Measurements from ENCODE around the gene ZNRF3.

Gene ZNRF3

DNA sequence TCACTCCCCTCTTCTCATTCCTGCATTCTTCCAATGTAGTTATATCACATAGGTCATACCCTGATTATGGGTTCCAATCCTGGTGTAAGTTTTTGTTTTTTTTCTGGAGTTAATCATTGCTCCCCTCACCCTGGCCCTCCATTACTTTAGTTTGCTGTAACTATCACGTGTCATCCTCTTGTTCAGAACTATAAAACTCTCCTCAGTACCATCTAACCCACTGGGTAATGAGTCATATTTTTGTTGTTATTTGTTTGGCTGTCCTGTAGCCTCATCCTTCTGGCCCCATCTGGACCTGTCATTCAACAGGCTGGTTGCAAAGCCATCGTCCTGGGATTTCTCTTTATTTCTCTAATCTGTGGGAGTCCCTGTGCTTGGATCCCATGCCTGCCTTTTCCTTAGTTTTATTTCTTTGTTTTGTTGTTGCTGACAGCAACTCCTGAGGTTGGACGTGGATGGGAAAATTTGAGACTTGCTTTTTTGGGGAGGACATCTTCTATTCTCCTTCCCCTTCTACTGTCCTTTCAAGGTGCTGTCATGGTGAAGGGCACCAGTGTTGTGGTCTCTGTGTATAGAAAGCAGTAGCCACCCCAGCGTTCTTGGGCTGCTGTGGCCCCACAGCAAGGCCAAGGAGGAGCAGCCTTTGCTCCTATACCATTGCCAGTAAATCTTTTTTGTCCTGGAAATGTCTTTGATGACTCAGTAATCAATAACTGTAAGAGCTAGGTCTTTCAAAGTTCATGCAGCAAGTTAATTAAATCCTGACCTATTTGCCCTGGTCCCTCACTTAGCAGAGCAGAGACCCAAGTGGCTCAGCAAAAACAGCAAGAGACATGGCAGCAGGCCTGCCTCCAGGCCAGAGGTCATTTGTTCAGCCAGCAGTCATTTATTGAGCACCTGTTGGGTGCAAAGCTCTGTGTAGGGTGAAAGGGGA is 95.8 kb downstream of the ZNRF3 start:
- TF ChIP-seq, protein P1, sequence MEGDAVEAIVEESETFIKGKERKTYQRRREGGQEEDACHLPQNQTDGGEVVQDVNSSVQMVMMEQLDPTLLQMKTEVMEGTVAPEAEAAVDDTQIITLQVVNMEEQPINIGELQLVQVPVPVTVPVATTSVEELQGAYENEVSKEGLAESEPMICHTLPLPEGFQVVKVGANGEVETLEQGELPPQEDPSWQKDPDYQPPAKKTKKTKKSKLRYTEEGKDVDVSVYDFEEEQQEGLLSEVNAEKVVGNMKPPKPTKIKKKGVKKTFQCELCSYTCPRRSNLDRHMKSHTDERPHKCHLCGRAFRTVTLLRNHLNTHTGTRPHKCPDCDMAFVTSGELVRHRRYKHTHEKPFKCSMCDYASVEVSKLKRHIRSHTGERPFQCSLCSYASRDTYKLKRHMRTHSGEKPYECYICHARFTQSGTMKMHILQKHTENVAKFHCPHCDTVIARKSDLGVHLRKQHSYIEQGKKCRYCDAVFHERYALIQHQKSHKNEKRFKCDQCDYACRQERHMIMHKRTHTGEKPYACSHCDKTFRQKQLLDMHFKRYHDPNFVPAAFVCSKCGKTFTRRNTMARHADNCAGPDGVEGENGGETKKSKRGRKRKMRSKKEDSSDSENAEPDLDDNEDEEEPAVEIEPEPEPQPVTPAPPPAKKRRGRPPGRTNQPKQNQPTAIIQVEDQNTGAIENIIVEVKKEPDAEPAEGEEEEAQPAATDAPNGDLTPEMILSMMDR (conservative IDR thresholded peaks at IDR 0.05; ENCODE audit: low read depth, low read length): no peak
- DNase-seq (ENCODE audit: low read depth): no peak
- H3K4me3 ChIP-seq (ENCODE audit: low read length): no peak overlapping the region

DNA sequence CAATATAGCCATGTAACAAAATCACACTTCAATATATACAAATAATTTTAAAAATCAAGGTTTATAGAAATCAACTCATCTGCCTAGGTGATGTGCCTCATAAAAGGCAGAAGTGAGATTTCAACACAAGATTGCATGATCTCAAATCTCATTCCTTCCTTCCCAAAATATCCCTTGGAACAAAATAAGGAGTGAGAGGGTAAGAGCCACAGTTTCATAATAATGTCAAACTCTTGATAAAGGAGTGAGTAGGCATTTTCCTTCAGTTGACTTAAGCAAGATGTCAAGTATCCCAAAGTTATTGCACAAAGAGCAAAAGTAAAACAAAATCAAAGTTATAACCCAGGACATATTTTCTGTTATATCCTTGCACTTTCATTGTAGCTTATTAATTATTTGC is 97.0 kb downstream of the ZNRF3 start:
- TF ChIP-seq, protein P1 (conservative IDR thresholded peaks at IDR 0.05; ENCODE audit: low read depth, low read length): no peak
- no peak overlapping the region for H3K4me3 ChIP-seq (ENCODE audit: low read length)
- no peak for DNase-seq (ENCODE audit: low read depth)

DNA sequence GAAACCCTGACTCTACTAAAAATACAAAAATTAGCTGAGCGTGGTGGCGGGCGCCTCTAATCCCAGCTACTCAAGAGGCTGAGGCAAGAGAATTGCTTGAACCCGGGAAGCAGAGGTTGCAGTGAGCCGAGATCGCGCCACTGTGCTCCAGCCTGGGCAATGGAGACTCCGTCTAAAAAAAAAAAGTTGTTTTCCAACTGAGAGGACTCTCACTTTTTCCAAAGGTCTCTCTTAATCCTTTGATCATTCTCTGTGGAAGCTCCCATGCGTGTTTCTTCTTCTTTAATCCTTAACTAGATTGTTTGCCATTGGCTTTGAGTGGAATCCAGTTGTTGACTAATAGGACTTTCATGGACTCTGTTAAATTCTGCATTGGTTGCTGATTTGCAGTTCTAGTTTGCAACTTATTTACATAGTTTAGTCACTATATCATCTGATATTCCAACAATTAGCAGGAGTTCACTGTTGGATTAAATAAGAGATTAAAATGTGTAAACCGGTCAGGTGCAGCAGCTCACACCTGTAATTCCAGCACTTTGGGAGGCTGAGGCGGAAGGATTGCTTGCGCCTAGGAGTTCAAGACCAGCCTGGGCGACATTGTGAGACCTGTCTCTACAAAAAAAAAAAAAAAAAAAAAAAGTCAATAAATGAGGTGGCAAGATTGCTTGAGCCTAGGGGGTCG is 98.6 kb downstream of the ZNRF3 start:
- TF ChIP-seq, protein P1 (conservative IDR thresholded peaks at IDR 0.05; ENCODE audit: low read depth, low read length): no peak
- no peak for DNase-seq (ENCODE audit: low read depth)
- H3K4me3 ChIP-seq (ENCODE audit: low read length): no peak overlapping the region

DNA sequence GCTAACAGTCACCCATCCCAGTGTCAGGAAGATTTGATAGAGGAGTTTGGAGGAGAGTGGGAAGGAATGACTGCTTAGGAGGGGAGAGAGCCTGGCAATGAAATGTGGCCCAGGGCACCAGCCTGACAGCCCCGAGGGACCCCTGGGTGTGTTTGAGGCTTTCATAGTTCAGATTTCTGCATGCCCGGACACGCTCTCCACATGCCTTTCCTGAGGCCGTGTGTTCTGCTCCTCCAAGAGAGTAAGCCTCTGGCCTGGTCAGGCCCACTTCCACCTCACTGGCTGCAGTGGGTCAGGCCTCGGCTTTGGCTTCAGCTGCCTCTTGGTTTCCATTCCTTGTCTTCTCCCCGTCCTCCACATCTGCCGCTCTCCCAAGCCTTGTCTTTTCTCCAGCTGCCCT is 99.8 kb downstream of the ZNRF3 start:
- TF ChIP-seq, protein P1 (conservative IDR thresholded peaks at IDR 0.05; ENCODE audit: low read depth, low read length): no peak
- DNase-seq (ENCODE audit: low read depth): no peak

DNA sequence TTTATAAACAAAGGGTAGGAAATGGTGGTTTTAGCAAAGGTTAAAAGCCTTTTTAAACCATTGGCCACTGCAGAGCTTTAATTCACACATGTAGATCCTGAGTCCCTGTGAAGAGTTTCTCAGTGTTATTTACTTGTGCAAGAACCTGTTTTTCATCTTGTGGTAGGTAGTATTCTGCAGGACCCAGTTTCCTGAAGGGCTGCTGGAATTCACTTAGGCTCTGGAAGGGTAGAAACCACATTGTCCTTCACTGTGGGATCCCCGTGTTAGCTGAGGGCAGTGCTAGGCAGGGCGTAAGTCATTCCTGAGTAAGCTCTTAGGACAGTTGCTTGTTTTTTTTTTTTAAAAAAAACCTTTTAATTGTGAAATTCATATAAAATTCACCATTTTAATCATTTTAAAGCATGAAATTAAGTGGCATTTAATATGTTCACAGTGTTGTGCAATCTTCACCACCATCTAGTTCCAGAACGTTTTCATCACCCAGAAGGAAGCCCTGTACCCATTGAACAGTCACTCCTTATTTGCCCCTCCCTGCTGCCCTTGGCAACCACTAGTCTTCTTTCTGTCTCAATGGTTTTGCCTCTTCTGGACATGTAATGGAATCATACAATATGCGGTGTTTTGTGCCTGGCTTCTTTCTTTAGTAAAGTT is 100.5 kb downstream of the ZNRF3 start:
- TF ChIP-seq, protein P1 (conservative IDR thresholded peaks at IDR 0.05; ENCODE audit: low read depth, low read length): no peak
- DNase-seq (ENCODE audit: low read depth): no peak
- H3K4me3 ChIP-seq (ENCODE audit: low read length): no peak overlapping the region

More for the DNA sequence above, 99.8 kb downstream of the ZNRF3 start:
- no peak overlapping the region for H3K4me3 ChIP-seq (ENCODE audit: low read length)

DNA sequence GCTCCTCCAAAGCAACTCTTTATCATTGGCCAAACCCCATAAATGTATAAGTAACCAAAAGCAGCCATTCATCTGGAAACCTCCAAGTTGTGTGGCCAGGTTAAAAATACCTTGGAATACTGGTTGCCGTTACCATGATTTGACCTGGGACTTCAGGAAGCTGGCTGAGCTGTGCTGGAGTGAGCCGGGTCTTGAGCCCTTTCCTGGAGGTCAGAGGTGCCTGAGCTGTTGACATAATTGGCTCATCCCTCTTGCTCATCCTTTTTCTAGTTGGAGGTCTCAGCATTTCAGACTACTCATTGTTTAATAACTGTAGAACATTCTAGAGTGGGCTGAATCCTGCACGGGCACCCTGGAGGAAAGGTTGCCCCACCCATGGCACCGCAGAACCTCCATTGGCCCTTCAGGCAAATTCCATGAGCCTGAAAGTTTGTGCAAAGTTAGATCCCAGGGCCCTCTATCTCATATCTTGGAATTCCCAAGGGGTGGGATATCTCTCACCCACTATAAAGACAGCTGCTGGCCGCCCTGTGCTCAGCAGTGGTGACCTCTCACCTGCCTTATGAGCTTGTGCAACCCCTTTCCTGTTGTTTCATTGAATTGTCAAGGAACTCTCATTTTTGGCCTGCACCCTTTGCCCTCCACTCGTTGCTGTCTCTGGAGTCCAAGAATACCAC is 101.2 kb downstream of the ZNRF3 start:
- H3K4me3 ChIP-seq (ENCODE audit: low read length): no peak overlapping the region
- TF ChIP-seq, protein P1 (conservative IDR thresholded peaks at IDR 0.05; ENCODE audit: low read depth, low read length): no peak
- DNase-seq (ENCODE audit: low read depth): no peak

All from retinal pigment epithelial cell (primary cell).